ENCODE results near the gene MINPP1.

DNA sequence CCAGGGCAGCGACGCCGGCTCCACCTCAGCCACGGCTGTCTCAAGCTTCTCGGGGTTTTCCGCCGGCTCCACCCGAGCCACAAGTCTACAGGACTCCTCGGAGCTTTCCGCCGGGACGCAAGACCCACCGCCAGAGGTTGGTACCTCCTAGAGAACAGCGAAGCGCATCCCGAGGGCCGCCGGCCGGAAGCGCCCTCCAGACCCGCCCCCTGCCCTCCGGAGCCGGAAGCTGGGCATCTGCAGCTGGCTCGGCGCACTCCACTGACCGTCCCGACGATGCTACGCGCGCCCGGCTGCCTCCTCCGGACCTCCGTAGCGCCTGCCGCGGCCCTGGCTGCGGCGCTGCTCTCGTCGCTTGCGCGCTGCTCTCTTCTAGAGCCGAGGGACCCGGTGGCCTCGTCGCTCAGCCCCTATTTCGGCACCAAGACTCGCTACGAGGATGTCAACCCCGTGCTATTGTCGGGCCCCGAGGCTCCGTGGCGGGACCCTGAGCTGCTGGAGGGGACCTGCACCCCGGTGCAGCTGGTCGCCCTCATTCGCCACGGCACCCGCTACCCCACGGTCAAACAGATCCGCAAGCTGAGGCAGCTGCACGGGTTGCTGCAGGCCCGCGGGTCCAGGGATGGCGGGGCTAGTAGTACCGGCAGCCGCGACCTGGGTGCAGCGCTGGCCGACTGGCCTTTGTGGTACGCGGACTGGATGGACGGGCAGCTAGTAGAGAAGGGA, at the start of gene MINPP1:
- TF ChIP-seq, protein P1, sequence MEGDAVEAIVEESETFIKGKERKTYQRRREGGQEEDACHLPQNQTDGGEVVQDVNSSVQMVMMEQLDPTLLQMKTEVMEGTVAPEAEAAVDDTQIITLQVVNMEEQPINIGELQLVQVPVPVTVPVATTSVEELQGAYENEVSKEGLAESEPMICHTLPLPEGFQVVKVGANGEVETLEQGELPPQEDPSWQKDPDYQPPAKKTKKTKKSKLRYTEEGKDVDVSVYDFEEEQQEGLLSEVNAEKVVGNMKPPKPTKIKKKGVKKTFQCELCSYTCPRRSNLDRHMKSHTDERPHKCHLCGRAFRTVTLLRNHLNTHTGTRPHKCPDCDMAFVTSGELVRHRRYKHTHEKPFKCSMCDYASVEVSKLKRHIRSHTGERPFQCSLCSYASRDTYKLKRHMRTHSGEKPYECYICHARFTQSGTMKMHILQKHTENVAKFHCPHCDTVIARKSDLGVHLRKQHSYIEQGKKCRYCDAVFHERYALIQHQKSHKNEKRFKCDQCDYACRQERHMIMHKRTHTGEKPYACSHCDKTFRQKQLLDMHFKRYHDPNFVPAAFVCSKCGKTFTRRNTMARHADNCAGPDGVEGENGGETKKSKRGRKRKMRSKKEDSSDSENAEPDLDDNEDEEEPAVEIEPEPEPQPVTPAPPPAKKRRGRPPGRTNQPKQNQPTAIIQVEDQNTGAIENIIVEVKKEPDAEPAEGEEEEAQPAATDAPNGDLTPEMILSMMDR (IDR thresholded peaks at IDR 0.05) = no peak
- no peak for TF ChIP-seq EZH2 (IDR thresholded peaks at IDR 0.05)
- TF ChIP-seq EZH2phosphoT487 (IDR thresholded peaks at IDR 0.05) = no peak

Measured in neural progenitor cell (in vitro differentiated cells).